GM10248 (cell line): ENCODE data around the gene XPC.

ENCODE experiments used
- CTCF ChIA-PET: fragments of 300-600 bp; sonication (Branson Sonifier 250); formaldehyde crosslinking; extraction: SDS; loops from one replicate; lab custom pipeline; 2021; ENCODE audit warnings: antibody characterized with exemption; lab: Yijun Ruan, JAX
- POLR2A ChIA-PET: fragments of 350-650 bp; sonication (Branson Sonifier 250); formaldehyde crosslinking; extraction: SDS; loops from one replicate; lab custom pipeline; 2020; ENCODE audit warnings: antibody characterized with exemption; lab: Yijun Ruan, JAX
- DNase-seq: peaks from one replicate; pipeline ENCODE4 v3.0.0; 2012; ENCODE audit errors: extremely low spot score
- TF ChIP-seq, protein P1 (sequence below): IDR thresholded peaks from 2 replicates; pipeline ENCODE4 v1.5.1; 2012; ENCODE audit warnings: mild to moderate bottlenecking, low read depth; ENCODE audit errors: extremely low read depth, missing control alignments, control extremely low read depth

The XPC gene

DNA sequence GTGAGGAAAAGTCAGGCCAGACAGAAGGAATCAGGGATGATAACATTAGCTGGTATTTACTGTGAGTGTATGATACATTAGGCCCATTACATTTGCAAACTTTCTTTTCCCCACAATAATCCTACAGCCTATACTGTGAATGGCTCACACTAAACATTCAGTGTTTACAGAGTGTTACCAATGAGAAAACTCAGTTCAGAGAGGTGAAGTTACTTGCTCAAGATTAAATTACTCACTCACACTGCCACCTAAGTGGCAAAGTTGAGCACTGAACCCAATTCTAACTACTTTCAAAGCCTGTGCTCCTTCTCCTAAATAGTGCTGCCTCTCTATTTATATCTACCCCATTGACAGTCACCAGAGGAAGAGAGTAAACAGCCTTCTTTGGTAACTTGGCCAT, 8.5 kb downstream of the XPC start:
- no peak for DNase-seq
- TF ChIP-seq, protein P1, sequence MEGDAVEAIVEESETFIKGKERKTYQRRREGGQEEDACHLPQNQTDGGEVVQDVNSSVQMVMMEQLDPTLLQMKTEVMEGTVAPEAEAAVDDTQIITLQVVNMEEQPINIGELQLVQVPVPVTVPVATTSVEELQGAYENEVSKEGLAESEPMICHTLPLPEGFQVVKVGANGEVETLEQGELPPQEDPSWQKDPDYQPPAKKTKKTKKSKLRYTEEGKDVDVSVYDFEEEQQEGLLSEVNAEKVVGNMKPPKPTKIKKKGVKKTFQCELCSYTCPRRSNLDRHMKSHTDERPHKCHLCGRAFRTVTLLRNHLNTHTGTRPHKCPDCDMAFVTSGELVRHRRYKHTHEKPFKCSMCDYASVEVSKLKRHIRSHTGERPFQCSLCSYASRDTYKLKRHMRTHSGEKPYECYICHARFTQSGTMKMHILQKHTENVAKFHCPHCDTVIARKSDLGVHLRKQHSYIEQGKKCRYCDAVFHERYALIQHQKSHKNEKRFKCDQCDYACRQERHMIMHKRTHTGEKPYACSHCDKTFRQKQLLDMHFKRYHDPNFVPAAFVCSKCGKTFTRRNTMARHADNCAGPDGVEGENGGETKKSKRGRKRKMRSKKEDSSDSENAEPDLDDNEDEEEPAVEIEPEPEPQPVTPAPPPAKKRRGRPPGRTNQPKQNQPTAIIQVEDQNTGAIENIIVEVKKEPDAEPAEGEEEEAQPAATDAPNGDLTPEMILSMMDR: no peak
- ChIA-PET CTCF (interaction anchor here (1.1 to 1.8 kb wide), 3 partner anchors 17 to 45 kb away, joined by 3 to 5 read pairs (median 4); partner anchors contain the start of genes CHCHD4 and TMEM43), POLR2A (no interaction called here)

DNA sequence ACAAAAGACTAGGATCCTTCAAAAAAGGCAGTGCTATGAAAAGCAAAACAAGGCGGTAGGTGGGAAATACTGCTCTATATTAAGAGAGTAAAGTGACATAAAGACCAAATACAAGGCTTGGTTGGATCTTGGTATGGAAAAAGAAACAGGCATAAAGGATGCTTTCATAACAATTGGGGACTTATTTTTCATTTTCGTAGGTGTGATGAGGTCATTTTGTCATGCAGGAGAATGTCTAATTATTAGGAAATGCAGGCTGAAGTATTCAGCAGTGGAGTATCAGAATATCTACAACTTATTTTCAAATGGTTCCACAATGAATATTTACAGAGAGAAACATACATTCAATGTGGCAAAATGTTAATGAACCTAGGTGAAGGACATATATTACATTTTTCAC, 9.0 kb downstream of the XPC start:
- POLR2A ChIA-PET: no interaction called here
- CTCF ChIA-PET: interaction anchor here (1.1 to 1.8 kb wide), 3 partner anchors 14 to 44 kb away, joined by 3 to 5 read pairs (median 4); partner anchors contain the start of genes CHCHD4 and TMEM43
- TF ChIP-seq, protein P1: no peak
- DNase-seq: no peak

DNA sequence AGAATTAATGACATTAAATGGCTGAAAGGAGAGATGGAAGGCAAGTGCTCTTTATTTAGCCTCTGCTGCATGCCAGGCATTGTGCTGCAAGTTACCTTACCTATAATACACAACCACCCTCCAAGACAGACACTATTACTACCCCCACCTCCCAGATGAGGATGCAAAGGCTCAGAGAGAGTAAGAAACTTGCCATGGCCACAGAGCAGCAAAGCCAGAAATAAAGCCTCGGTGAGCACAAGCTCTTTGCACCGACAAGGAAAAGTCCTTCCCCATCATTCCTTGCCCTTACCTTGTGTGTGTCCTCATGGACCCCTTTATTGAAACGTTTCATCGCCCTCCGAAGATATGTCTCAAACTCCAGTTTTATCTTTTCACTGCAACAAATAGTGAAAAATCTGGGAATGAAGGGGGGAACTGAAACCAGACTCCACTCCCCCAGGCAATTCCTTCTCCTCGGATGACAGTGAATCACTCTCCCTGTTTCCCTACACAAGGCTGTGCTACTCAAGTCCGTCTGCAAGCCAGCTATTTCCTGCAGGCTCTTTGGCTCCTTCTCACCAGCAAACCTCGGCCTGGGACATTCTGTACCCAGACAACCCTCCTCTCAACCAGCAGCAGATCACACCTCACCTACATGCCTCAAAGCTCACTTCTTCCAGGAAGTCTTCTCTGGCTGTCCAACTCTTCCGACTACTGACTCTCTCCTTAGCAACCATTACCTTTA, 11.4 kb downstream of the XPC start:
- ChIA-PET CTCF (interaction anchor here (1.0 to 2.8 kb wide), 3 partner anchors 11 to 36 kb away, joined by 3 to 6 read pairs (median 6); no protein-coding TSS in a partner anchor), POLR2A (interaction anchor here (1.7 kb wide), 1 partner anchor 12 kb away, joined by 4 read pairs; the partner anchor contains the start of genes LSM3 and XPC)
- TF ChIP-seq, protein P1: no peak
- DNase-seq: no peak

DNA sequence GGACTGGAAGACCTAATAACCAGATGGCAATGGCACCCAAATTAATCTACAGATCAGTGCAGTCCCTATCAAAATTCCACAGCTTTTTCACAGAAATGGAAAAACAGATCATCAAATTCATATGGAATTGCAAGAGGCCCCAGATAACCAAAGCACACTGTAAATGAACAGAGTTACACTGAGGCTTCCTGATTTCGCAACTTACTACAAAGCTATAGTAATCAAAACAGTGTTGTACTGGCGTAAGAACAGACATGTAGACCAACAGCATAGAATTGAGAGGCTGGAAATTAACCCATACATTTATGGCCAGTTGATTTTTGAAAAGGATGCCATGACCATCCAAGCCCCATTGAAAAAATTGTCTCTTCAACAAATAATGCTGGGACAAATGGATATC, 16.2 kb downstream of the XPC start:
- DNase-seq: no peak
- TF ChIP-seq, protein P1: no peak
- CTCF ChIA-PET: interaction anchor here (1.0 to 1.3 kb wide), 3 partner anchors 9 to 42 kb away, joined by 3 to 4 read pairs (median 4); no protein-coding TSS in a partner anchor
- POLR2A ChIA-PET: no interaction called here

DNA sequence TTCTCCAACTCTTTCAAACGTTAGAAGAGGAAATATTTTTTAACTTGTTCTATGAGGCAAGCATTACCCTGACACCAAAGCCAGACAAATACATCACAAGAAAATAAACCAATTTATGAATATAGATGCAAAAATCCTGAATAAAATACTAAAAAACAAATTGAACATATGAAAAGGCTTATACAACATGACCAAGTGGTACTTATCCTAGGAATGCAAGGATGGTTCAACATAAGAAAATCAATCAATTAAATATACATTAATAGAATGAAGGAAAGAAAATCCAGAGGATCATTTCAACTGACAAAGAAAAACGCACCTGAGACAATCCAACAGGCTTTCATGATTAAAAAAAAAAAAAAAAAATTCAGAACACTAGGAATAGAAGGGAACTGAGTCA, 17.1 kb downstream of the XPC start:
- TF ChIP-seq, protein P1: no peak
- DNase-seq: no peak
- POLR2A ChIA-PET: no interaction called here
- CTCF ChIA-PET: interaction anchor here (1.0 to 1.3 kb wide), 2 partner anchors 8 to 43 kb away, joined by 3 to 4 read pairs; no protein-coding TSS in a partner anchor

DNA sequence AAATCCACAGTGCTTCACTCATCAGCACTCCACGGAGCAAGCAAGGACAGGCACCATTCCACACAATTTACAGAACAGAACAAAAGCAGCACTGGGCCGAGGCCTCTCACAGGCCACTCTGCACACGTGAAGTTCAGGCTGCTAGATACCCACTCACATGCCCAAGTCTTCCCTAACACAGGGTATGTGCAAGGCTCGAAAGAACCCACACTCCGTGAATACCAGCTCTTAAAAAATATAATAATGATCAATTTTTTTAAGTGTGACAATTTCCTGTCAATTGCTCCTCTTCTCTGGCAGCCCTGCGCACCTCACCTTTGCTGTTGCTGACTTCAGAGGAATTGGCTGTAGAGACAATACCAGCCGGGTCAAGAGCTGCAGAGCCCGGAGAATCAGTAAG, 19.0 kb downstream of the XPC start:
- CTCF ChIA-PET: interaction anchor here (0.8 to 1.6 kb wide), 4 partner anchors 11 to 18 kb away, joined by 3 to 4 read pairs (median 4); no protein-coding TSS in a partner anchor
- DNase-seq: no peak
- POLR2A ChIA-PET: no interaction called here
- TF ChIP-seq, protein P1: no peak
